Hepatocyte (in vitro differentiated cells): Measurements from ENCODE around the gene NR2C1.

Source experiments
- CTCF ChIP-seq: fragments of 200-600 bp; sonication (generic); IDR thresholded peaks from 2 replicates; pipeline ENCODE4 v1.5.1; 2016; ENCODE audit warnings: antibody characterized with exemption, mild to moderate bottlenecking; ENCODE audit not compliant: poor library complexity
- EZH2phosphoT487 ChIP-seq: fragments of 200-600 bp; sonication (generic); IDR thresholded peaks from one replicate; pipeline ENCODE4 v1.6.1; 2018; ENCODE audit warnings: antibody characterized with exemption, mild to moderate bottlenecking, low read depth, moderate library complexity; ENCODE audit not compliant: unreplicated experiment, severe bottlenecking

- no peak for TF ChIP-seq CTCF
- TF ChIP-seq EZH2phosphoT487, result no peak
Measured at GRCh38 chr12:95116341-95116740, 42.9 kb upstream of the NR2C1 start.
